Kidney (tissue), 14 donors: ENCODE data around the gene TAF11L13. TPM values are rescaled to one million over a fixed set of nuclear protein-coding genes. Genes with fewer than 3 reads are reported as not detected.
"Not testable (repeated sequence)": the region's sequence is repeated elsewhere in the genome, so short reads cannot be mapped to it uniquely, and the experiment has no call there.

ENCODE experiments used
- DNase-seq, 5 donors: peaks; one replicate each; pipeline ENCODE4 v3.0.0-alpha.2; 2013 to 2020
- FAIRE-seq: peaks from 2 replicates; lab custom pipeline; 2012; peaks lifted over from hg19 to GRCh38; lab: Jason Lieb, UNC
- H3K27ac ChIP-seq, 2 donors: one replicate each; pipeline ENCODE4 v1.7.0; 2013; ENCODE audit warnings: low read depth in 2 of 2, low read length in 2 of 2, inconsistent platforms in 1 of 2
- H3K27me3 ChIP-seq: one replicate; pipeline ENCODE4 v1.7.1; 2013; ENCODE audit warnings: low read length, inconsistent platforms; ENCODE audit not compliant: control insufficient read depth, insufficient read depth
- H3K36me3 ChIP-seq, 3 donors: one replicate each; pipeline versions ENCODE4 v1.7.0 to v1.7.1; 2013; ENCODE audit warnings: low read length in 3 of 3, control low read depth in 1 of 3, inconsistent platforms in 1 of 3; ENCODE audit not compliant: insufficient read depth in 3 of 3, control insufficient read depth in 2 of 3
- H3K4me1 ChIP-seq, 3 donors: one replicate each; pipeline versions ENCODE4 v1.7.0 to v1.7.1; 2013; ENCODE audit warnings: low read length in 3 of 3, inconsistent platforms in 1 of 3, low read depth in 1 of 3; ENCODE audit not compliant: control insufficient read depth in 2 of 3, insufficient read depth in 2 of 3
- H3K4me3 ChIP-seq, 3 donors: one replicate each; pipeline versions ENCODE4 v1.7.0 to v1.8.1; 2013; ENCODE audit warnings: low read length in 3 of 3, control low read depth in 1 of 3, inconsistent platforms in 1 of 3
- H3K9ac ChIP-seq, 3 donors: one replicate each; pipeline versions ENCODE4 v1.7.0 to v1.7.1; 2013; ENCODE audit warnings: low read length in 3 of 3, control low read depth in 1 of 3, inconsistent platforms in 1 of 3
- H3K9me3 ChIP-seq, 3 donors: one replicate each; pipeline versions ENCODE4 v1.7.0 to v1.7.1; 2013; ENCODE audit warnings: low read length in 3 of 3, control low read depth in 1 of 3, inconsistent platforms in 1 of 3; ENCODE audit not compliant: control insufficient read depth in 2 of 3, insufficient read depth in 1 of 3
- intact Hi-C: fragments of 100-400 bp; cut with DNase I; formaldehyde crosslinking; loops from one replicate; pipeline ENCODE4 v1.11.1; 2022
- polyA plus RNA-seq: library from polyadenylated mRNA; stranded (reverse); fragments of 350-450 nt; fragmentation: Illumina TruSeq; extraction: RNeasy Lipid Tissue Mini Kit (QIAGEN cat#74804); gene quantifications from one replicate; pipeline ENCODE4 v1.2.3, GENCODE V29; 2014; ENCODE audit warnings: low read depth, low replicate concordance; ENCODE audit not compliant: insufficient read depth
- total RNA-seq: library from RNA; stranded (reverse); fragmentation: NEBNext Ultra II Directional; extraction: Animal tissue kit (Norgen Biotek cat#: 25700); gene quantifications from one replicate; pipeline ENCODE4 v1.2.1, GENCODE V29; 2021
- TF ChIP-seq, protein P1 (sequence below): IDR thresholded peaks from 3 replicates; pipeline ENCODE4 v1.5.1; 2012; ENCODE audit warnings: mild to moderate bottlenecking, moderate library complexity, borderline replicate concordance; ENCODE audit not compliant: insufficient read depth; ENCODE audit errors: extremely low read depth
- donor health status: control.
- donor health status: control.
- donor health status: control.
- donor health status: control.
- donor health status: control.
- donor health status: DM: yes; HTN: yes; CAD: no.
- donor health status: Normal renal cell carcinoma (clear cell type).

The TAF11L13 gene
- total and polyA plus RNA-seq, 2 donors from 2014 or later: not detected

DNA sequence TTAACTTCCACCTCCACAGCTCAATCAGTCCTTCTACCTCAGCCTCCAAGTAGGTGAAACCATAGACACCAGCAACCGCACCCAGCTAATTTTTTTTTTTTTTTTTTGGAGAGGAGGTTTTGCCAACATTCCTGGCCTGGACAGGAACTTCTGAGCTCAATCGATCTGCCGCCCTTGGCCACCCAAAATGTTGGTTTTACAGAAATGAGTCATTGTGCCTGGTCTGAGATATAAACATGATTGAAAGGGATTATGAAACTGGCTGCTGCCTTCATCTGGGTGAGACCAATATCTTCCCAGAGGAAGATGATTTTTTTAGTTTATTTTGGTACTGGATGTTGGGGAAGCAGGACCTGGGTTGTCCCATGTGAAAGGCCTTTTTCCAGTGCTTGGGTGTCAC lies 12.5 kb upstream of the TAF11L13 start:
- no peak overlapping the region for H3K27ac ChIP-seq
- no peaks in the 10 kb centered on the region for H3K9me3 ChIP-seq
- intact Hi-C loops: no loop called here
- H3K9ac ChIP-seq: no peak overlapping the region
- no peaks in the 10 kb centered on the region for H3K36me3 ChIP-seq
- H3K4me3 ChIP-seq: no peak overlapping the region
- TF ChIP-seq, protein P1, sequence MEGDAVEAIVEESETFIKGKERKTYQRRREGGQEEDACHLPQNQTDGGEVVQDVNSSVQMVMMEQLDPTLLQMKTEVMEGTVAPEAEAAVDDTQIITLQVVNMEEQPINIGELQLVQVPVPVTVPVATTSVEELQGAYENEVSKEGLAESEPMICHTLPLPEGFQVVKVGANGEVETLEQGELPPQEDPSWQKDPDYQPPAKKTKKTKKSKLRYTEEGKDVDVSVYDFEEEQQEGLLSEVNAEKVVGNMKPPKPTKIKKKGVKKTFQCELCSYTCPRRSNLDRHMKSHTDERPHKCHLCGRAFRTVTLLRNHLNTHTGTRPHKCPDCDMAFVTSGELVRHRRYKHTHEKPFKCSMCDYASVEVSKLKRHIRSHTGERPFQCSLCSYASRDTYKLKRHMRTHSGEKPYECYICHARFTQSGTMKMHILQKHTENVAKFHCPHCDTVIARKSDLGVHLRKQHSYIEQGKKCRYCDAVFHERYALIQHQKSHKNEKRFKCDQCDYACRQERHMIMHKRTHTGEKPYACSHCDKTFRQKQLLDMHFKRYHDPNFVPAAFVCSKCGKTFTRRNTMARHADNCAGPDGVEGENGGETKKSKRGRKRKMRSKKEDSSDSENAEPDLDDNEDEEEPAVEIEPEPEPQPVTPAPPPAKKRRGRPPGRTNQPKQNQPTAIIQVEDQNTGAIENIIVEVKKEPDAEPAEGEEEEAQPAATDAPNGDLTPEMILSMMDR: no peak
- DNase-seq (no peak), FAIRE-seq (no peak)
- H3K4me1 ChIP-seq: no peaks in the 10 kb centered on the region
- no peaks in the 10 kb centered on the region for H3K27me3 ChIP-seq

DNA sequence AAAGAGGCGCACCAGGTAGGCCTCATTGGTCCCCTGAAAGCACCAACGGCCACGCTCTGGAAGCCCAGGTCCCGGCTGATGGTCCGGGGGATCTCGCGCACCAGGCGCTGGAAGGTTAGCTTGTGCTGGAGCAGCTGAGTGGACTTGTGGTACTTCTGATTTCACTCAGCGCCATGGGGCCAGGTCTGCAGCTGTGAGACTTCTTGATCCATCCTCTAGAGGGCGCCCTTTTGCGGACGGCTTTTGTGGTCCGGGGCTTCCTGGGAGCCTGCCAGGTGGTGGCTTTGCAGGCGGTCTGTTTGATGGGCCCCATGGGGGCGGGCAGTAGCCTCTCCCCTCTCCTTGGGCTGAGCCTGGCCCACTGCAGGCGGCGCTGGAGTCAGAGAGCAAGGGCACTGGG lies 11.3 kb upstream of the TAF11L13 start:
- no peak overlapping the region for H3K27ac ChIP-seq
- no peak overlapping the region for H3K9ac ChIP-seq
- intact Hi-C loops: no loop called here
- H3K27me3 ChIP-seq: no peaks in the 10 kb centered on the region
- H3K36me3 ChIP-seq: no peaks in the 10 kb centered on the region
- no peak overlapping the region for H3K4me3 ChIP-seq
- DNase-seq: no peak
- TF ChIP-seq, protein P1: no peak
- no peaks in the 10 kb centered on the region for H3K9me3 ChIP-seq
- FAIRE-seq: no peak
- H3K4me1 ChIP-seq: no peaks in the 10 kb centered on the region

DNA sequence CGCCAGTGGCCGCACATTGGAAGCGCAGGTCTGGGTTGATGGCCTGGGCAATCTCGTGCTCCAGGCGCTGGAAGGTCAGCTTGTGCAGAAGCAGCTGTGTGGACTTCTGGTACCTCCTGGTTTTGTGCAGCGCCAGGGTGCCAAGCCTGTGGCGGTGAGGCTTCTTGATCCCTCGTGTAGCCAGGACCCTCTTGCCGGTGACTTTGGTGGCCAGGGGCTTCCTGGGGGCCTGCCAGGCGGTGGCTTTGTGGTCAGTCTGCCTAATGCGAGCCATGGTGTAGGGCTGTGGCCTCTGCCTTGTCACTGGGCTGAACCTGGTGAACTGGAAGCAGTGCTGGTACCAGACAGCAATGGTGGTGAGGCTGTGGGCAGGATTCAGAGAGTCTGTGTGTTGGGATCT lies 6.2 kb upstream of the TAF11L13 start:
- DNase-seq (no peak), FAIRE-seq (no peak)
- H3K27me3 ChIP-seq: no peaks in the 10 kb centered on the region
- TF ChIP-seq, protein P1: no peak
- H3K9me3 ChIP-seq: no peaks in the 10 kb centered on the region
- intact Hi-C loops: no loop called here
- no peak overlapping the region for H3K9ac ChIP-seq
- no peak overlapping the region for H3K27ac ChIP-seq
- no peak overlapping the region for H3K4me3 ChIP-seq
- no peaks in the 10 kb centered on the region for H3K36me3 ChIP-seq
- no peaks in the 10 kb centered on the region for H3K4me1 ChIP-seq

DNA sequence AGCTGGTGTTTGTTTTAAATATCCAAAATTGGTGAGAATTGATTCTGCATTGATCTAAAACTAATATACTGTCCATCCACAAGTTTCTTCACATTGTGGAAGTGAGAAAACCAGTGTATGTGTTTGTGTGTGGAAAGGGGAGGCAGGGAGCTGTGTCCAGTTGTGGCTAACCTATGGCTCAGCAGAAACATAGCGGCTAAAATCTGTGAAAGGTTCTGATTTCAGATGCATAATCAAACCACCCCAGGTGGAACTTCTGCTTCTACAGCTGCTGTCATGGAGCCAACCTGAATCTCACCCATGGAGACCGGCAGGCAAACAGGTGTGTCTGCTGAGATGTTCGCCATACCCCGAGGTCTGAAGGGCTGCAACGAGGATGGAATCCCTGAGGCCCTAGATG lies 2.3 kb downstream of the TAF11L13 start, which contains the start of gene TAF11L14:
Gene TAF11L14, plus strand, starts transcription at position 301 of the 400 bp plus-strand sequence.
- no peaks in the 10 kb centered on the region for H3K4me1 ChIP-seq
- DNase-seq: no peak
- FAIRE-seq: no peak

DNA sequence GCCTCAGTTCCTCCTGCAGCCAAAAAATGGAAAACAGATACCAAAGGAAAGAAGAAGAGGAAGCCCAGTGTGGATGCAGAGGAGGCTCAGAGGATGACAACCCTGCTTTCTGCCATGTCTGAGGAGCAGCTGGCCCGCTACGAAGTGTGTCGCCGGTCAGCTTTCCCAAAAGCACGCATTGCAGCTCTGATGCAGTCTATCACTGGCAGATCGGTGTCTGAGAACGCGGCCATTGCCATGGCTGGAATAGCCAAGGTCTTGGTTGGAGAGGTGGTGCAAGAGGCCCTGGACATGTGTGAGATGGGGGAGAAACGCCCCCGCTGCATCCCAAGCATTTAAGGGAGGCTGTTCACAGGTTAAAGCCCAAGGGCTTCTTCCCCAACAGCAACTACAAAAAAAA lies 17.3 kb downstream of the TAF11L13 start:
- H3K27ac ChIP-seq, H3K4me1 ChIP-seq, H3K27me3 ChIP-seq, intact Hi-C loops, H3K36me3 ChIP-seq, FAIRE-seq, H3K9ac ChIP-seq, H3K4me3 ChIP-seq, H3K9me3 ChIP-seq, DNase-seq: not testable (repeated sequence)

More for the DNA sequence above, 2.3 kb downstream of the TAF11L13 start, which contains the start of gene TAF11L14:
- Histone ChIP-seq H3K9ac (no peak within 1 kb of the TSS), H3K9me3 (no peaks in the 10 kb centered on the region), H3K27ac (no peak within 1 kb of the TSS), H3K27me3 (no peaks in the 10 kb centered on the region), H3K36me3 (no peaks in the 10 kb centered on the region), H3K4me3 (no peak within 1 kb of the TSS)
- TF ChIP-seq, protein P1: no peak
- intact Hi-C loops: no loop called here
